GM18868 (cell line): Measurements from ENCODE around the gene BLTP3B.
A peak's percentile ranks its signal among the peaks of the same experiment; 100 is the strongest.

ENCODE experiments used
- ATAC-seq: cut with Tn5 transposase; IDR thresholded peaks from one replicate; pipeline ENCODE4 v1.9.1; 2021; ENCODE audit warnings: mild to moderate bottlenecking, moderate library complexity; ENCODE audit not compliant: unreplicated experiment

Gene BLTP3B

GRCh38 chr12:100115291-100115690 is 27.4 kb downstream of the BLTP3B start:
- ATAC-seq, result no peak

- ATAC-seq, result peak; percentile 44
Measured at GRCh38 chr12:100114574-100114973, 28.1 kb downstream of the BLTP3B start.

- no peak for ATAC-seq
Measured at GRCh38 chr12:100110276-100110675, 32.4 kb downstream of the BLTP3B start.

- ATAC-seq, result no peak
Measured at GRCh38 chr12:100106861-100107260, 35.8 kb downstream of the BLTP3B start.

GRCh38 chr12:100105661-100106060 is 37.0 kb downstream of the BLTP3B start:
- ATAC-seq, result no peak

GRCh38 chr12:100101000-100101399 is 41.7 kb downstream of the BLTP3B start:
- peak; percentile 53 for ATAC-seq
